ENCODE data around the gene IGSF5. TPM values are rescaled to one million over a fixed set of nuclear protein-coding genes. Genes with fewer than 3 reads are reported as not detected.

IGSF5 gene
- total RNA-seq, 1 donor from 2014 or later = 0.77 TPM

GRCh38 chr21:39822042-39822441, 77.1 kb downstream of the IGSF5 start:
- Mint-ChIP-seq H3K27me3 (ENCODE audit: low read depth) (peaks cover 3% of the 10 kb centered on the region), H3K4me1 (no peaks in the 10 kb centered on the region), H3K36me3 (ENCODE audit: low read depth) (no peaks in the 10 kb centered on the region), H3K9me3 (peaks cover 16% of the 10 kb centered on the region), H3K4me3 (no peak overlapping the region), H3K27ac (ENCODE audit: unreplicated experiment) (no peak overlapping the region)
- no peak for TF ChIP-seq CTCF (conservative IDR thresholded peaks at IDR 0.05)
- DNase-seq (ENCODE audit: low read depth, low spot score) = no peak

GRCh38 chr21:39825250-39825649, 80.3 kb downstream of the IGSF5 start:
- peaks cover 17% of the 10 kb centered on the region for H3K9me3 Mint-ChIP-seq
- H3K4me3 Mint-ChIP-seq = no peak overlapping the region
- H3K4me1 Mint-ChIP-seq = no peaks in the 10 kb centered on the region
- no peaks in the 10 kb centered on the region for H3K36me3 Mint-ChIP-seq (ENCODE audit: low read depth)
- no peak overlapping the region for H3K27ac Mint-ChIP-seq (ENCODE audit: unreplicated experiment)
- DNase-seq (ENCODE audit: low read depth, low spot score) = no peak
- TF ChIP-seq CTCF (conservative IDR thresholded peaks at IDR 0.05) = no peak
- peaks cover 4% of the 10 kb centered on the region for H3K27me3 Mint-ChIP-seq (ENCODE audit: low read depth)

- Mint-ChIP-seq H3K4me3 (no peak overlapping the region), H3K4me1 (no peaks in the 10 kb centered on the region), H3K27me3 (ENCODE audit: low read depth) (no peaks in the 10 kb centered on the region), H3K27ac (ENCODE audit: unreplicated experiment) (no peak overlapping the region), H3K36me3 (ENCODE audit: low read depth) (no peaks in the 10 kb centered on the region), H3K9me3 (no peaks in the 10 kb centered on the region)
- DNase-seq (ENCODE audit: low read depth, low spot score) = no peak
- TF ChIP-seq CTCF (conservative IDR thresholded peaks at IDR 0.05) = no peak
These were observed 89.6 kb downstream of the IGSF5 start for GRCh38 chr21:39834543-39834942.

- Mint-ChIP-seq H3K4me1 (no peaks in the 10 kb centered on the region), H3K27ac (ENCODE audit: unreplicated experiment) (no peak overlapping the region), H3K36me3 (ENCODE audit: low read depth) (no peaks in the 10 kb centered on the region), H3K27me3 (ENCODE audit: low read depth) (no peaks in the 10 kb centered on the region), H3K4me3 (no peak overlapping the region), H3K9me3 (no peaks in the 10 kb centered on the region)
- no peak for TF ChIP-seq CTCF (conservative IDR thresholded peaks at IDR 0.05)
- DNase-seq (ENCODE audit: low read depth, low spot score) = no peak
These were observed 92.9 kb downstream of the IGSF5 start for GRCh38 chr21:39837861-39838359.

- Mint-ChIP-seq H3K36me3 (ENCODE audit: low read depth) (no peaks in the 10 kb centered on the region), H3K27ac (ENCODE audit: unreplicated experiment) (no peak overlapping the region), H3K9me3 (peaks cover 2% of the 10 kb centered on the region), H3K27me3 (ENCODE audit: low read depth) (no peaks in the 10 kb centered on the region), H3K4me1 (peaks cover 4% of the 10 kb centered on the region), H3K4me3 (no peak overlapping the region)
- DNase-seq (ENCODE audit: low read depth, low spot score) = no peak
- no peak for TF ChIP-seq CTCF (conservative IDR thresholded peaks at IDR 0.05)
These were observed 95.6 kb downstream of the IGSF5 start for GRCh38 chr21:39840373-39841097.

All from neural crest cell (in vitro differentiated cells).